ENCODE measurements around the gene ATP8B2.
"Not testable (repeated sequence)": the region's sequence is repeated elsewhere in the genome, so short reads cannot be mapped to it uniquely, and the experiment has no call there.

Gene ATP8B2

GRCh38 chr1:154295408-154296235, 29.7 kb upstream of the ATP8B2 start:
- DNase-seq (ENCODE audit: low spot score), result no peak
- H3K4me3 ChIP-seq (ENCODE audit: severe bottlenecking), result no peak overlapping the region
- ATAC-seq (ENCODE audit: low read depth), result no peak
- H3K4me1 ChIP-seq (ENCODE audit: insufficient read depth, poor library complexity, severe bottlenecking), result no peaks in the 10 kb centered on the region
- H3K36me3 ChIP-seq (ENCODE audit: low read depth), result no peaks in the 10 kb centered on the region
- H3K27me3 ChIP-seq (ENCODE audit: insufficient read depth, poor library complexity, severe bottlenecking), result peaks cover 6% of the 10 kb centered on the region
- no peak overlapping the region for H3K27ac ChIP-seq (ENCODE audit: poor library complexity, severe bottlenecking)
- no peak for TF ChIP-seq CTCF (IDR thresholded peaks at IDR 0.05; ENCODE audit: poor library complexity, severe bottlenecking)
- H3K9me3 ChIP-seq (ENCODE audit: severe bottlenecking), result peaks cover 12% of the 10 kb centered on the region

GRCh38 chr1:154301582-154301981, 23.7 kb upstream of the ATP8B2 start:
- no peaks in the 10 kb centered on the region for H3K36me3 ChIP-seq (ENCODE audit: low read depth)
- ATAC-seq (ENCODE audit: low read depth), result no peak

GRCh38 chr1:154304664-154305337, 20.5 kb upstream of the ATP8B2 start:
- no peak overlapping the region for H3K4me3 ChIP-seq (ENCODE audit: severe bottlenecking)
- H3K4me1 ChIP-seq (ENCODE audit: insufficient read depth, poor library complexity, severe bottlenecking), result no peaks in the 10 kb centered on the region
- no peaks in the 10 kb centered on the region for H3K9me3 ChIP-seq (ENCODE audit: severe bottlenecking)
- no peak overlapping the region for H3K27ac ChIP-seq (ENCODE audit: poor library complexity, severe bottlenecking)
- ATAC-seq (ENCODE audit: low read depth) (peak; percentile 21; the same call in 2 of the 3 replicates), DNase-seq (ENCODE audit: low spot score) (no peak)
- no peaks in the 10 kb centered on the region for H3K27me3 ChIP-seq (ENCODE audit: insufficient read depth, poor library complexity, severe bottlenecking)
- no peak for TF ChIP-seq CTCF (IDR thresholded peaks at IDR 0.05; ENCODE audit: poor library complexity, severe bottlenecking)
- H3K36me3 ChIP-seq (ENCODE audit: low read depth), result no peaks in the 10 kb centered on the region

More at GRCh38 chr1:154301582-154301981, 23.7 kb upstream of the ATP8B2 start:
- H3K27me3 ChIP-seq (ENCODE audit: insufficient read depth, poor library complexity, severe bottlenecking), result no peaks in the 10 kb centered on the region
- no peak overlapping the region for H3K4me3 ChIP-seq (ENCODE audit: severe bottlenecking)
- H3K27ac ChIP-seq (ENCODE audit: poor library complexity, severe bottlenecking), result no peak overlapping the region
- no peaks in the 10 kb centered on the region for H3K4me1 ChIP-seq (ENCODE audit: insufficient read depth, poor library complexity, severe bottlenecking)
- no peaks in the 10 kb centered on the region for H3K9me3 ChIP-seq (ENCODE audit: severe bottlenecking)
- no peak for TF ChIP-seq CTCF (IDR thresholded peaks at IDR 0.05; ENCODE audit: poor library complexity, severe bottlenecking)
- no peak for DNase-seq (ENCODE audit: low spot score)

- ATAC-seq (ENCODE audit: low read depth) (no peak), DNase-seq (ENCODE audit: low spot score) (no peak)
- no peaks in the 10 kb centered on the region for H3K4me1 ChIP-seq (ENCODE audit: insufficient read depth, poor library complexity, severe bottlenecking)
- H3K27me3 ChIP-seq (ENCODE audit: insufficient read depth, poor library complexity, severe bottlenecking), result no peaks in the 10 kb centered on the region
- H3K36me3 ChIP-seq (ENCODE audit: low read depth), result no peaks in the 10 kb centered on the region
- no peak overlapping the region for H3K27ac ChIP-seq (ENCODE audit: poor library complexity, severe bottlenecking)
- H3K9me3 ChIP-seq (ENCODE audit: severe bottlenecking), result no peaks in the 10 kb centered on the region
- no peak for TF ChIP-seq CTCF (IDR thresholded peaks at IDR 0.05; ENCODE audit: poor library complexity, severe bottlenecking)
- H3K4me3 ChIP-seq (ENCODE audit: severe bottlenecking), result no peak overlapping the region
Observed at GRCh38 chr1:154306151-154306550, 19.2 kb upstream of the ATP8B2 start.

- ATAC-seq (ENCODE audit: low read depth); DNase-seq (ENCODE audit: low spot score); H3K27me3 ChIP-seq (ENCODE audit: insufficient read depth, poor library complexity, severe bottlenecking); H3K36me3 ChIP-seq (ENCODE audit: low read depth); H3K9me3 ChIP-seq (ENCODE audit: severe bottlenecking); H3K4me3 ChIP-seq (ENCODE audit: severe bottlenecking); H3K4me1 ChIP-seq (ENCODE audit: insufficient read depth, poor library complexity, severe bottlenecking); H3K27ac ChIP-seq (ENCODE audit: poor library complexity, severe bottlenecking): not testable (repeated sequence)
Observed at GRCh38 chr1:154307670-154308270, 17.6 kb upstream of the ATP8B2 start.

GRCh38 chr1:154309136-154309535, 16.2 kb upstream of the ATP8B2 start:
- ATAC-seq (ENCODE audit: low read depth), result not testable (repeated sequence)

GRCh38 chr1:154312229-154313065, 12.9 kb upstream of the ATP8B2 start:
- H3K36me3 ChIP-seq (ENCODE audit: low read depth); ATAC-seq (ENCODE audit: low read depth); DNase-seq (ENCODE audit: low spot score); H3K27me3 ChIP-seq (ENCODE audit: insufficient read depth, poor library complexity, severe bottlenecking); H3K4me1 ChIP-seq (ENCODE audit: insufficient read depth, poor library complexity, severe bottlenecking); H3K9me3 ChIP-seq (ENCODE audit: severe bottlenecking); H3K4me3 ChIP-seq (ENCODE audit: severe bottlenecking); H3K27ac ChIP-seq (ENCODE audit: poor library complexity, severe bottlenecking): not testable (repeated sequence)

More at GRCh38 chr1:154309136-154309535, 16.2 kb upstream of the ATP8B2 start:
- H3K9me3 ChIP-seq (ENCODE audit: severe bottlenecking); DNase-seq (ENCODE audit: low spot score); H3K4me3 ChIP-seq (ENCODE audit: severe bottlenecking); H3K36me3 ChIP-seq (ENCODE audit: low read depth); H3K4me1 ChIP-seq (ENCODE audit: insufficient read depth, poor library complexity, severe bottlenecking); H3K27ac ChIP-seq (ENCODE audit: poor library complexity, severe bottlenecking); H3K27me3 ChIP-seq (ENCODE audit: insufficient read depth, poor library complexity, severe bottlenecking): not testable (repeated sequence)
